NCI-H2227 (cell line): Measurements from ENCODE around the gene NR2C2.
A peak's percentile ranks its signal among the peaks of the same experiment; 100 is the strongest.
"Not testable (repeated sequence)": the region's sequence is repeated elsewhere in the genome, so short reads cannot be mapped to it uniquely, and the experiment has no call there.

Source experiments
- DNase-seq: peaks from one replicate; lab custom pipeline; 2025; ENCODE audit not compliant: unreplicated experiment; lab: John Stamatoyannopoulos, UW

The NR2C2 gene

GRCh38 chr3:14957153-14957552 is 9.8 kb downstream of the NR2C2 start:
- no peak for DNase-seq

- DNase-seq: no peak
Observed at GRCh38 chr3:14957925-14958324, 10.5 kb downstream of the NR2C2 start.

GRCh38 chr3:14959359-14959943 is 12.1 kb downstream of the NR2C2 start:
- DNase-seq: no peak

GRCh38 chr3:14962762-14963161 is 15.4 kb downstream of the NR2C2 start:
- no peak for DNase-seq

GRCh38 chr3:14967285-14967684 is 19.9 kb downstream of the NR2C2 start:
- DNase-seq: no peak

GRCh38 chr3:14969671-14970070 is 22.3 kb downstream of the NR2C2 start:
- no peak for DNase-seq

GRCh38 chr3:14976317-14976716 is 28.9 kb downstream of the NR2C2 start:
- DNase-seq: no peak

- no peak for DNase-seq
Observed at GRCh38 chr3:14980689-14981088, 33.3 kb downstream of the NR2C2 start.

- no peak for DNase-seq
Observed at GRCh38 chr3:14984581-14985113, 37.3 kb downstream of the NR2C2 start.

GRCh38 chr3:14988988-14989394 is 41.6 kb downstream of the NR2C2 start:
- DNase-seq: no peak

GRCh38 chr3:14989943-14990779 is 42.8 kb downstream of the NR2C2 start:
- DNase-seq: peak; percentile 33

- no peak for DNase-seq
Observed at GRCh38 chr3:14990780-14991148, 43.4 kb downstream of the NR2C2 start.

GRCh38 chr3:14991151-14991742 is 43.9 kb downstream of the NR2C2 start:
- DNase-seq: no peak

GRCh38 chr3:14991818-14992612 is 44.6 kb downstream of the NR2C2 start:
- DNase-seq: no peak

- no peak for DNase-seq
Observed at GRCh38 chr3:14997941-14998340, 50.6 kb downstream of the NR2C2 start.

- not testable (repeated sequence) for DNase-seq
Observed at GRCh38 chr3:14999182-14999581, 51.8 kb downstream of the NR2C2 start.

- DNase-seq: no peak
Observed at GRCh38 chr3:15007681-15008141, 60.3 kb downstream of the NR2C2 start.

GRCh38 chr3:15009167-15009566 is 61.8 kb downstream of the NR2C2 start:
- no peak for DNase-seq

GRCh38 chr3:15010664-15011063 is 63.3 kb downstream of the NR2C2 start:
- DNase-seq: no peak

- DNase-seq: no peak
Observed at GRCh38 chr3:15011174-15011573, 63.8 kb downstream of the NR2C2 start.
